GM12864 (cell line): ENCODE results near the gene ARID1B.

Experiments used
- DNase-seq: peaks from one replicate; pipeline ENCODE4 v3.0.0-alpha.2; 2011; ENCODE audit warnings: low read depth
- H3K4me3 ChIP-seq: 2 replicates; pipeline ENCODE4 v1.5.1; 2011; ENCODE audit warnings: mild to moderate bottlenecking, low read depth, low read length, control low read depth
- TF ChIP-seq, protein P1 (sequence below): IDR thresholded peaks from 2 replicates; pipeline ENCODE4 v1.5.1; 2011; ENCODE audit warnings: low read depth, mild to moderate bottlenecking, moderate library complexity, low read length, control low read depth, inconsistent platforms; ENCODE audit errors: missing control alignments

The ARID1B gene

DNA sequence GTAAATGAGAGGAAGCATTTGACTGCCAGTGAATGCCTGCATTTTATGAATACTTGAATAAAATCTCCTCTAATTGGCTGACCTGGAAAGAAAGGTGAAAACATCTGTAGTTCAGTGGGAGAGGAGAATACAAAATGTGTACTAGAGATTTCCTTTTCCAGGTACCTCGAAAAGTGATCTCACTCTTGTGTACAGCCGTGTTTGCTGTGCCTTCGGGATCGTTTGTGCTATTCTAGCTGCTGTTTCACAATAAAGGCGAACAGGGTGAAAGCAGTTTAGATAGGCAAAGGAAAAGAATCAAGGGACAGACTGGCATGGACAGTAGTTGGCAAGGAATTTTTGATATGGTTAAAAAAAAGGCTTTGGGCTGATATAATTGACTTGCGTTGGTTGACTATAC, 112.3 kb downstream of the ARID1B start:
- DNase-seq, result no peak
- TF ChIP-seq, protein P1, sequence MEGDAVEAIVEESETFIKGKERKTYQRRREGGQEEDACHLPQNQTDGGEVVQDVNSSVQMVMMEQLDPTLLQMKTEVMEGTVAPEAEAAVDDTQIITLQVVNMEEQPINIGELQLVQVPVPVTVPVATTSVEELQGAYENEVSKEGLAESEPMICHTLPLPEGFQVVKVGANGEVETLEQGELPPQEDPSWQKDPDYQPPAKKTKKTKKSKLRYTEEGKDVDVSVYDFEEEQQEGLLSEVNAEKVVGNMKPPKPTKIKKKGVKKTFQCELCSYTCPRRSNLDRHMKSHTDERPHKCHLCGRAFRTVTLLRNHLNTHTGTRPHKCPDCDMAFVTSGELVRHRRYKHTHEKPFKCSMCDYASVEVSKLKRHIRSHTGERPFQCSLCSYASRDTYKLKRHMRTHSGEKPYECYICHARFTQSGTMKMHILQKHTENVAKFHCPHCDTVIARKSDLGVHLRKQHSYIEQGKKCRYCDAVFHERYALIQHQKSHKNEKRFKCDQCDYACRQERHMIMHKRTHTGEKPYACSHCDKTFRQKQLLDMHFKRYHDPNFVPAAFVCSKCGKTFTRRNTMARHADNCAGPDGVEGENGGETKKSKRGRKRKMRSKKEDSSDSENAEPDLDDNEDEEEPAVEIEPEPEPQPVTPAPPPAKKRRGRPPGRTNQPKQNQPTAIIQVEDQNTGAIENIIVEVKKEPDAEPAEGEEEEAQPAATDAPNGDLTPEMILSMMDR, result no peak
- no peak overlapping the region for H3K4me3 ChIP-seq

DNA sequence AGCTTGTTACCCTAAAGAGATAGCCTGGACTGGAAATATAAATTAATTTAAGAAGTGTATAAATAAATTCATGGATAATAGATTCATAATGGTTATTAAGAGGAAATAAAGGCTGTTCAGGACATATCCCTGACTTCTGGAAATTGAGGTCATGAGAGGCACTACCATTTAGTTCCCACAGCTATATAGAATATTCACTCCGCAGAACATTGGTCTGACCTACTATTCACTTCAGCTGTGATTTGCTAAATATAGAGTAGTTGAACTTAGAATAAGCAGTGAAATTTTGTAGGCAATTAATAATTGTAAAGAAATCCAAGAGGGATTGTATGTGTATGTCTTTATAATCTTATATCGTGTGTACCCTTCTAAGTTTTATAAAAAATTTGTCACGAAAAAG, 112.8 kb downstream of the ARID1B start:
- TF ChIP-seq, protein P1, result no peak
- no peak overlapping the region for H3K4me3 ChIP-seq
- no peak for DNase-seq

GRCh38 chr6:156890627-156891314, 113.6 kb downstream of the ARID1B start:
- TF ChIP-seq, protein P1, result no peak
- DNase-seq, result no peak
- H3K4me3 ChIP-seq, result no peak overlapping the region

DNA sequence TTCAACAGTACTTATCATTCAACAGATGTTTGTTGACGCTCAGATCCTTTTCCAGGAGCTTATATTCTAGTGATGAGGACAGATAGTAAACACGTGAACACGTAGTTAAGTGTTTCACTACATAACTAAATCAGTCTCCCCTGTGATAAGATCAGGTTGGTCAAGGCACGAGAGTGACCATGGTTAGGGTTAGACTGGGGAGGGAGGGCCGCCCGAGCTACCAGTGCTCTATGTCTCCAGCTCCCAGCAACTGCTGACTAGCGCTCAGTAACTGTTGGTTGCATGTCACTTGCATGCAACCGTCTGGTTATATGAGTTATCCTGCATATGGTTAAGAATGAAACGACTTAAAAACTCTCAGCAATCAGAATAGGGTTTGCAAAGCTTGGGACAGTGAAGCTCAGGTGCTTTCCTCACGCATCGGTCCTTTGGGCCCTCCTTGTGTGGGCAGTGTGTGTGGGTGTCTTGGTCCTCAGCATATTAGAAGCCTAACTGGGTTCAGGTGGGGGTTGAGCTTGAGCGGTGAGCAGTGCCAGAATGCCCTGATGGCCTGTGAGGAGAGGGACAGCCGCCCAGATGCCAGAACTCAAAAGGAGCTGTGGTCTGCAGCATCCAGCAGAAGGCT, 120.8 kb downstream of the ARID1B start:
- H3K4me3 ChIP-seq, result no peak overlapping the region
- no peak for DNase-seq
- TF ChIP-seq, protein P1, result no peak

- H3K4me3 ChIP-seq, result no peak overlapping the region
- TF ChIP-seq, protein P1, result no peak
- DNase-seq, result no peak
Observed at GRCh38 chr6:156899071-156899470, 121.9 kb downstream of the ARID1B start.

GRCh38 chr6:156899532-156900135, 122.5 kb downstream of the ARID1B start:
- DNase-seq, result no peak
- no peak overlapping the region for H3K4me3 ChIP-seq
- TF ChIP-seq, protein P1, result no peak
